Gastroesophageal sphincter (tissue), 3 donors: ENCODE results near the gene BRD8.

ENCODE experiments used
- CTCF ChIP-seq, 4 experiments: fragments of 200-600 bp in 2 of 4; fragments of 450-650 bp in 2 of 4; sonication (generic) in 1 of 4; IDR thresholded peaks; one replicate each; pipeline ENCODE4 v1.5.1; 2017 to 2019; ENCODE audit warnings: antibody characterized with exemption in 4 of 4, mild to moderate bottlenecking in 2 of 4, moderate library complexity in 2 of 4
- EP300 ChIP-seq: sonication (generic); formaldehyde crosslinking; IDR thresholded peaks from one replicate; pipeline ENCODE4 v1.6.1; 2017; ENCODE audit warnings: antibody characterized with exemption, mild to moderate bottlenecking
- POLR2AphosphoS5 ChIP-seq: sonication (generic); formaldehyde crosslinking; IDR thresholded peaks from one replicate; pipeline ENCODE4 v1.6.1; 2017; ENCODE audit warnings: antibody characterized with exemption

DNA sequence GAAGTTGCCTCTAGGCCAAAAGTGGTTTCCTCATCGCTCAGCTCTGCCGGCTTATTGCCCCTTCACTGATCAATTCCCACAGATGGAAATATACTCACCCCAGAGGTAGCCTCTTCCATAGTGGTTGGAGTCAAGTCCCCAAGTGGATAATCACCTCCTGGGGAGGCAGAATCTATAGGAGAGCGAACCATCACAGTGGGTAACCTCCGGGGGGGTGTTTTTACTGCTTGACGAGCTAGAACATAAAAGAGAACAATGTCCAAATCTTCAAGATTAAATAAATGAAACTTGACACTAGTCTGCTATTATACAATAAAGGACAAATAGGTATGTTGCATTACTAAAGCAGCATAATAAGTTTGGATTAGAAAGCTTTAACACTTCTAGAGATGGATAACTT is 9.3 kb downstream of the BRD8 start:
- no peak for TF ChIP-seq CTCF (IDR thresholded peaks at IDR 0.05)
- TF ChIP-seq POLR2AphosphoS5, result no peak
- no peak for TF ChIP-seq EP300
